ENCODE measurements around the gene GABRR3.
"Not testable (repeated sequence)": the region's sequence is repeated elsewhere in the genome, so short reads cannot be mapped to it uniquely, and the experiment has no call there.

The GABRR3 gene

GRCh38 chr3:98010883-98011449, 24.1 kb downstream of the GABRR3 start:
- not testable (repeated sequence) for H3K4me3 Mint-ChIP-seq; DNase-seq; ATAC-seq (replicated peaks); H3K27me3 Mint-ChIP-seq; H3K9me3 Mint-ChIP-seq; H3K36me3 Mint-ChIP-seq; H3K27ac Mint-ChIP-seq; H3K4me1 Mint-ChIP-seq

DNA sequence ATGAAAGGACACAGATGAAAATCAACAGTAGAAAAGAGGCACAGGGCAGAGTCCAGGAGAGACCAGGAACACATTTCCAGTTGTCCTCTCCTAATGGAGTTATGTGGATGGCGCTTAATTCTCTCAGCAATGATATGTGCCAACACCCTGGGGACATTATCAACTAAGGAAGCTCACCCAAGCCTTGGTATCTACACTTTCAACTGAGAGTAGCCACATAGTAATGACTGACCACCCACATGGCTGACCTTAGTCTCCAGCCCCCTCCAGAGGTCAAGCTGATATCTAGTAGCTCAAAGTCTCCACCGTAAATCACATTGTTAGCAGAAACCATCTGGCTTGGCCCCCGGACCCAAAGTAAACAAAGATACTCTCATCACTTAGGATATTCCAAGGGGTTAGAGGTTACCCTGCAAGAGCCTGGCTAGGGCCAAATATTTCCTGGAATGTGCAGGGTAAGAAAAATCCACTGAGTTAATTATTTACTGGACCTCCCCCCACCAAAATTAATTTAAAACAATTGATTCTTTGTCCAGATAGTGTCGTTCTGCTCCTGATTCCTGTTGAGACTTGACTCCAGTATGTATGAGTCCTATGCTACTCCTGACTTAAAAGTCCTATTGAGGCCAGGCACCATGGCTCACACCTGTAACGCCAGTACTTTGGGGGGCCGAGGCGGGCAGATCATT, 24.8 kb downstream of the GABRR3 start:
- Mint-ChIP-seq H3K27ac (no peak overlapping the region), H3K27me3 (peaks cover 0 to 9% of the 10 kb centered on the region in 2 donors), H3K9me3 (no peaks in the 10 kb centered on the region), H3K36me3 (no peaks in the 10 kb centered on the region), H3K4me3 (no peak overlapping the region), H3K4me1 (peaks cover 0 to 6% of the 10 kb centered on the region in 2 donors)
- no peak for DNase-seq
- no peak for ATAC-seq (replicated peaks)

DNA sequence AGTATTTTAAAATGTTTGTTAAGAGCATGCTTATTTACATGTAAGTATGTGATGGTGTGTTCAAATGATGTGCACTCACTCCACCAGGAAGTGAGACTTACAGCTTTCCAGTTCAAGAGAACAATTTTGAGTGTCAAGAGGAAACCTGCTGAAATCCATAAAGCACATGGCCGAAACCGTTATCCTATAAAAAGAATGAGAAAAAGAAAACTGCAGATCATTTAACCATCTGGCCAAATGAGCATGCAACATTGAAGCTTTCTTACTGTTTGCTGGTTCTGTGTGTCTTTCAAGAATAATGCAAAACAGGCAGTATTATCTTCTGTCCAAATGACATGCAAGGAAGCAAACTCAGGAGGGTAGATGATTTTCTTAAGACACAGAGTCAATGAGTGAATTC, 26.3 kb downstream of the GABRR3 start:
- Mint-ChIP-seq H3K9me3 (no peaks in the 10 kb centered on the region), H3K27me3 (peaks cover 0 to 6% of the 10 kb centered on the region in 2 donors), H3K4me1 (peaks cover under 1 to 17% of the 10 kb centered on the region in 2 donors), H3K36me3 (no peaks in the 10 kb centered on the region), H3K27ac (no peak overlapping the region), H3K4me3 (no peak overlapping the region)
- DNase-seq (no peak), ATAC-seq (replicated peaks) (no peak)

DNA sequence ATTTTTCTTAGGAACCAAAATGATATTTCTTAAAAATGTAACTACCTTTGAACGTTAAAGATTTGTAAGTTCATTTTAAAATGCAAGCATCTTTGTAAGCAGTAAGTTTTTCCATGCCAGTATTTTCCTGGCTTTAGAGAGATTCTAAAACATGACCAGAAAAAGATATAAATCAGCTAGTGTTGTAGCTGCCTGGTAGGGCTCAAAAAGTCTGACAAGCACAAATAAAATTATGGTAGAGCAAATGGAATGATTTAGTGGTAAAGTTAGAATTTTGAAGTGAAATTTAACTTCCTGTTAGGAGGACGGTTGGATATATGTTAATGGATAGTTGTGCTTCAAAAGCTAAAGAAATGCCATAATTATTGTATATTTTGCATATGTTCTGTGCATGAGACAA, 29.7 kb downstream of the GABRR3 start:
- Mint-ChIP-seq H3K9me3 (no peaks in the 10 kb centered on the region), H3K27me3 (peaks cover 0 to 4% of the 10 kb centered on the region in 2 donors), H3K4me3 (no peak overlapping the region), H3K4me1 (peaks cover 5 to 23% of the 10 kb centered on the region in 2 donors), H3K27ac (no peak overlapping the region), H3K36me3 (no peaks in the 10 kb centered on the region)
- no peak for DNase-seq
- ATAC-seq (replicated peaks): no peak

GRCh38 chr3:98004721-98005120, 30.4 kb downstream of the GABRR3 start:
- ATAC-seq (replicated peaks): peak in 1 of 2 donors; percentile 12
- DNase-seq: no peak
- no peak overlapping the region for H3K27ac Mint-ChIP-seq
- no peak overlapping the region for H3K4me3 Mint-ChIP-seq
- peaks cover 5 to 23% of the 10 kb centered on the region in 2 donors for H3K4me1 Mint-ChIP-seq
- H3K9me3 Mint-ChIP-seq: no peaks in the 10 kb centered on the region
- H3K36me3 Mint-ChIP-seq: no peaks in the 10 kb centered on the region
- peaks cover 0 to 4% of the 10 kb centered on the region in 2 donors for H3K27me3 Mint-ChIP-seq

DNA sequence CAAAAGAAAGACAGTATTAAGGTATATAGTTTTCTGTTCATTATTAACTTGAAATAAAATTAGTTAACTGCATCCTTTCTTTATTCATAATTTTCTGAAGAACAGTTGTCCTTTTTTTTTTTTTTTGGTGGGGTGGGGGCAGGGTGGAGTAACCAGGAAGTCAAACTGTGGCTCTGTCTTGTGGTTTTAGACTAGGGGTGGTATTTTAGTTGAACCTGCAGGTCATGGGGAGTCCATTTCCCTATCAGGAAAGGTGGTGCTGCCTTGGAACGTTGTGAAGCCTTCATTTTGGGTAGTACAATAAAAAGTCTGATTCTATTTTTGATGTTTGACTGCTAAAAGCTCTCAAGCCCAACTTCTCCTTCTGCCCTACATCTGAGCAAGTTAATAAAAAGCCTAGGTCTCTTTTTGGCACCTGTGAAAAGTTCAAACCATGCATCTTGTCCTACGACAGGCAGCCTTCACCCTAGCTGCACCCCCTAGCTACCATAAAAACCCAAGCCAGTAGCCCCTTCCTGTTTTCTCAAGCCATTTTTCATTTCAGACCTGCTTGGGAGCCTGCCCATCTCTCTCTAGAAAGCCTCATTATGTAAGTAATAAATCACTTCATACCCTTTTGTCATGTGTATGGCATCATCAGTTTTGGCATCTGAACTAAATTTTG, 31.7 kb downstream of the GABRR3 start:
- no peak overlapping the region for H3K4me3 Mint-ChIP-seq
- peak overlapping the region; percentile 49 for H3K27ac Mint-ChIP-seq
- no peak for DNase-seq
- no peaks in the 10 kb centered on the region for H3K36me3 Mint-ChIP-seq
- peaks cover 5 to 23% of the 10 kb centered on the region in 2 donors for H3K4me1 Mint-ChIP-seq
- ATAC-seq (replicated peaks): peak; percentile 76 to 81
- no peaks in the 10 kb centered on the region for H3K9me3 Mint-ChIP-seq
- peaks cover 0 to 4% of the 10 kb centered on the region in 2 donors for H3K27me3 Mint-ChIP-seq

DNA sequence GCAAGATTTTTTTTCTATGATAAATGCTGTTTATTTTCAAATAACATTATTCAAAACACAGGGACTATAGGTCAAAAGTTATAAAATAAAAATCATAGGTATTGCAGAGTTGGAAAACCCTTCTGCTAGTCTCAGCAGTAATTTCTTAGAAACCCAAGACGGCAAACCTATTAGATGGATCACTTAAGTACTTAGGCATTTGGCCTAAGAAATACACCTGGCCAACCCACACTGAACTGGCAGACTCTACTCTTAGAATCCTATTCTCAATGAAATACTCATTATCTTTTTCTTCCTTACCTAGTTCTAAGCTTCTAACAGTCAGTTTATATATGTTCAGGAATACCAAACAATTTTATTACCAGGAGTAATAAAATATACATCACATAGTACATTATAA, 32.4 kb downstream of the GABRR3 start:
- ATAC-seq (replicated peaks): no peak
- H3K36me3 Mint-ChIP-seq: no peaks in the 10 kb centered on the region
- peaks cover 5 to 23% of the 10 kb centered on the region in 2 donors for H3K4me1 Mint-ChIP-seq
- H3K27me3 Mint-ChIP-seq: peaks cover 0 to 4% of the 10 kb centered on the region in 2 donors
- H3K4me3 Mint-ChIP-seq: no peak overlapping the region
- no peaks in the 10 kb centered on the region for H3K9me3 Mint-ChIP-seq
- no peak overlapping the region for H3K27ac Mint-ChIP-seq
- no peak for DNase-seq

- Mint-ChIP-seq H3K36me3 (no peaks in the 10 kb centered on the region), H3K4me1 (peaks cover 5 to 17% of the 10 kb centered on the region in 2 donors), H3K27ac (no peak overlapping the region), H3K9me3 (no peaks in the 10 kb centered on the region), H3K27me3 (no peaks in the 10 kb centered on the region), H3K4me3 (no peak overlapping the region)
- ATAC-seq (replicated peaks) (no peak), DNase-seq (no peak)
Measured at GRCh38 chr3:97999994-98000393, 35.1 kb downstream of the GABRR3 start.

- Mint-ChIP-seq H3K4me1 (peaks cover 5 to 9% of the 10 kb centered on the region in 2 donors), H3K27me3 (no peaks in the 10 kb centered on the region), H3K27ac (no peak overlapping the region), H3K36me3 (no peaks in the 10 kb centered on the region), H3K4me3 (no peak overlapping the region), H3K9me3 (no peaks in the 10 kb centered on the region)
- ATAC-seq (replicated peaks) (no peak), DNase-seq (no peak)
Measured at GRCh38 chr3:97999103-97999502, 36.0 kb downstream of the GABRR3 start.

GRCh38 chr3:97996988-97997387, 38.1 kb downstream of the GABRR3 start:
- Mint-ChIP-seq H3K27me3 (no peaks in the 10 kb centered on the region), H3K27ac (no peak overlapping the region), H3K9me3 (no peaks in the 10 kb centered on the region), H3K4me1 (no peaks in the 10 kb centered on the region), H3K36me3 (no peaks in the 10 kb centered on the region), H3K4me3 (no peak overlapping the region)
- ATAC-seq (replicated peaks): peak; percentile 44 to 68
- no peak for DNase-seq

DNA sequence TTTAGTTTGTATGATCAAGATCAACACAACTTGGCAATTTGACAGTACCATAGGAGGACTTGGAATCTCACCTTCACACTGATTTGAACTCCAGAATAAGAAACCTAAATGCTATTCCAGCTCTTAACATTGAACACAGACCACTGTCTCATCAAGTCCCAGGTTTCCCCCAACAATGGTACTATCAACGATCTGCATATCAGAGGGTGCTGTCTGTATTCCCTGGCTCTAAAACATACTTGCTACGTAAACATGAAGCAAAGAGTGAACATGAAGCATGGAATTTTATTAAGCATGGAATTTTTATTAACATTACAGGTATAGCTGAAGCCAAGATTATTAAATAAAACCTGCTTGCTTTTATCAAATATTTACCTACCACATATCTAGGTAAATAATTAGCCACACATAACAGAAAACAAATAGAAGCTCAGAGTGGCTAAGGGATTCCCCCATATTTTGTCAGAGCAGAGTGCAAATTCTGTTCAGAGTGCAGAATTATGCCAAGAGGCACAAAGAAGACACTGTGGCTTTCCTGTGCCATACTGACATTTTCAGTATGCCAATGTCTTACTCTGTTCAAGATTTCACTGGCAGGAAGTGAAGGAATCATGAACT, 40.7 kb downstream of the GABRR3 start:
- no peak for ATAC-seq (replicated peaks)
- DNase-seq: no peak
- H3K4me1 Mint-ChIP-seq: no peaks in the 10 kb centered on the region
- H3K9me3 Mint-ChIP-seq: no peaks in the 10 kb centered on the region
- H3K27ac Mint-ChIP-seq: no peak overlapping the region
- no peaks in the 10 kb centered on the region for H3K27me3 Mint-ChIP-seq
- H3K4me3 Mint-ChIP-seq: no peak overlapping the region
- H3K36me3 Mint-ChIP-seq: no peaks in the 10 kb centered on the region

DNA sequence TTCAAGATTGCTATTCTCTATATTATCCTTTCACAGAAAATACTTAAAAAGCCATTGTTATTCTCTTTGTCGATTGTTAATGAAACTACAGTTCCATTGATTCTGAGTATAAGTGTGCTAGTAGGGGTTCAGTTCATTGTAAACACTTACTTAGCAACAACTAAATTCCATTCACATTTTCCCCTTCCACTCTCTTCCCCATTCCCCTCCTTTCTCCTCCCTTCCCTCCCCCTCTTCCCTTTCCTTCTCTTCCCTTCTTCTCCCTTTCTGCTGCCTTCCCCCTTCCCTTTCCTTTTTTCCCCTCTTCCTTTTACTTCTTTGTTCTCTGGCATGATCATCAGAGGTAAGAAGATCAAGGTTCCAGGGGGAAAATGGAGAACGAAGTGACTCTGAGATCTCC, 41.6 kb downstream of the GABRR3 start:
- no peak for ATAC-seq (replicated peaks)
- H3K4me3 Mint-ChIP-seq: no peak overlapping the region
- no peaks in the 10 kb centered on the region for H3K36me3 Mint-ChIP-seq
- H3K27me3 Mint-ChIP-seq: no peaks in the 10 kb centered on the region
- no peaks in the 10 kb centered on the region for H3K4me1 Mint-ChIP-seq
- H3K9me3 Mint-ChIP-seq: peaks cover under 1% of the 10 kb centered on the region in 2 donors
- no peak overlapping the region for H3K27ac Mint-ChIP-seq
- no peak for DNase-seq

DNA sequence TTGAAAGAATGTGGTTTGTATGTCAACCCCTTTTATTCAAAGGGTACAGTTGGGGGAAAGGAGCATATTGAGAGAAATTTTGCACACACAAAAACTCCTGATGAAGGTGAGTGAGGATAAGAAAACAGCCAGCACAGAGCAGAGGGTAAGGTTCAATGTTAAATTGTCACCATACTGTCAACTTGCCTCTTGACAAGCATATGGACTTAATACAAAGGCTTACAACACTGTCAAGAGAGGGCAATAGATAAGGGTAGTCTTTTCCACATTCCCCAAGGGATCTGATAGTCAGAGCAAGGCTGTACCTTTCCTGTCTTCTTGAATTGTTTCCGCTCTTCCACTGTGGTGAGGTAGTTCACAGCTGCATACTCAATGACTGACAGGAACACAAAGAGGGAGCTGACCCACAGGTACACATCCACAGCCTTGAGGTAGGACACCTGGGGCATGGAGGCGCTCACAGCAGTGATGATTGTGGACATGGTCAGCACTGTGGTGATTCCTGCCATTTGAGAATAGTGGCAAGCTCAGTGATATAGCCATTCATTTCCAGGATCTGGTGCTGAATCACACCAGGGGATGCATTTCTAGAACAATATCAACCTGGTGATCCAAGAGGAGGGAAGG, 42.5 kb downstream of the GABRR3 start:
- H3K27ac Mint-ChIP-seq: no peak overlapping the region
- H3K36me3 Mint-ChIP-seq: no peaks in the 10 kb centered on the region
- ATAC-seq (replicated peaks) (no peak), DNase-seq (no peak)
- no peaks in the 10 kb centered on the region for H3K27me3 Mint-ChIP-seq
- no peak overlapping the region for H3K4me3 Mint-ChIP-seq
- H3K9me3 Mint-ChIP-seq: peaks cover 3% of the 10 kb centered on the region in 2 donors
- H3K4me1 Mint-ChIP-seq: no peaks in the 10 kb centered on the region

GRCh38 chr3:97991293-97991682, 43.8 kb downstream of the GABRR3 start:
- H3K4me3 Mint-ChIP-seq: no peak overlapping the region
- H3K9me3 Mint-ChIP-seq: peaks cover 3% of the 10 kb centered on the region in 2 donors
- H3K4me1 Mint-ChIP-seq: no peaks in the 10 kb centered on the region
- no peaks in the 10 kb centered on the region for H3K36me3 Mint-ChIP-seq
- ATAC-seq (replicated peaks): no peak
- no peaks in the 10 kb centered on the region for H3K27me3 Mint-ChIP-seq
- no peak for DNase-seq
- no peak overlapping the region for H3K27ac Mint-ChIP-seq
